ENCODE data around the gene CLCA2.
"Not testable (repeated sequence)": the region's sequence is repeated elsewhere in the genome, so short reads cannot be mapped to it uniquely, and the experiment has no call there.

The CLCA2 gene

DNA sequence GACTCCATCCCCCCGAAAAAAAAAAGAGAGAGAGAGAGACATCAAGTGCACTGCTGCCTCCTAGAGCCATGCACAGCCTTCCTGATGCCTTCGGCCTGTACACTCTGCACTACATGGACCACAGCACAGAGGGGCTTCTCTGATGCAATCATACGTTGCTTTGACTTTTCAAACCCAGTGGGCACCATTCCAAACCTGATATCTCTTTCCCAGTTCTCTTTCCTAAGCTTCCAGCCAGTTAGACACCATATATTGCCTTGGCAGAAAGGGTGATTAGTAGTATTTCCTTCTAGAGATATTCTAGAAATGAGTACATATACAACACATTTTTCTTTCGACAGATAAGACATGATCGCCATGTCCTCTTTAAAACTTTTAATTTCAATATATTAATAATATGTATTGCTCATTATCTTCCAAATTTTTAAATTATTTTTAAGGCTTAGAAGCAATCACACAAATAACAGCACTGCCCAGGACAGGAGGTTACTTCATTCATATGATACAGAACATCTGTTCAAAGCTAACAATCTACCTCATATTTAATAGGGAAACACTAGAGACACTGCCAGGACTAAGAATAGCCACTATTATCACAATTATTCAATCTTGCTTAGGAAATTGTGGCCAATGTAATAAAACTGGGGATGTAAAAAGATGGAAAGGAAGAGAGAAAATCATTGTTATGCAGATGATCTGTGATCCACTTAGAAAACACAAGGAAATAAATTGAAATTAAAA lies 54.6 kb downstream of the CLCA2 start:
- DNase-seq = no peak

- DNase-seq = no peak
Observed at GRCh38 chr1:86481966-86482365, 58.0 kb downstream of the CLCA2 start.

GRCh38 chr1:86487131-86487810 lies 63.3 kb downstream of the CLCA2 start:
- DNase-seq = peak; percentile 43

DNA sequence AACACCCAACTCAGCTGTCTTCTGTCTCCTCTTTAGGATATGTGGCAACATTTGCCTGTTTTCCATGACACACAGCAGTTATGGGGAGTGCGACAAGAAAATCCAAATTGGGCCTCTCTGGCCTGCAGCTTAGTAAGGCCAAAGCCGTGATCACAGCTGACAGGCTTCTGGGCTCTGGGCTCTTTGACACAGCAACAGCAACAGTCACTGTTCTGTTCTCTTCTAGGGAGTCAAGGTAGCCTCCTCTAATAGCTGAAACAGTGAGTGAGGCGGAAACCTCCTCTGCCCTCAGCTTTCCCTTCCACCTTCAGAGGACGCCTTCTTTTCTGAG lies 63.8 kb downstream of the CLCA2 start:
- DNase-seq = no peak

DNA sequence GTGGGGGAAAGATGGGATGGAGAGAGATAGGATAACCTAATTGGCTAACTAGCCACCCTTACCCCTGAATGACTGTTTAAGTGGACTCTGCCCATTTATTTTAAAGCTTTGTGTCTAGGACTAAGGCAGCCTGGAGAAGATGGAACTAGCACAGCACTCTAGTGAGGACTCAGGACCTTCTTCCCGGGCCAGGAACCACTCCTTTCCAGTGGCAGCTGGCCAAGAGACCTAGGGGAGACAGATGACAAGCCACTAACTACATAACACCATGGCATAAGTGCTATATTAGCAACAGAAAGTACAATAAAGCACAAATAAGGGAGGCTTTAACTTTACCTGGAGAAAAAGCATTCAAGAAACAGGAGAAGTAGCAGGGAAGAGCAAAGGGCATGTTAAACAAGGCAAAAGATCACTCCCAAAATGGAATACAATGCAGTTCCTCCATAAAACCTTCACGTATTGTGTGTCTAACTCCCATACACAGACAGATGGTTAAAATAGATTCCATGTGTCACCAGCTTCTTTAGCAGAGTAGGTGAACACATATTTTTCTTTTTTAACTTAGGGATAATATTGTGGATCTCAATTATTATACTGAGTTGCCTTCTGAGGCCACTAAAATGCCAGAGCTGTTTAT lies 65.4 kb downstream of the CLCA2 start:
- DNase-seq = no peak

- DNase-seq = no peak
Observed at GRCh38 chr1:86491171-86491950, 67.4 kb downstream of the CLCA2 start.

DNA sequence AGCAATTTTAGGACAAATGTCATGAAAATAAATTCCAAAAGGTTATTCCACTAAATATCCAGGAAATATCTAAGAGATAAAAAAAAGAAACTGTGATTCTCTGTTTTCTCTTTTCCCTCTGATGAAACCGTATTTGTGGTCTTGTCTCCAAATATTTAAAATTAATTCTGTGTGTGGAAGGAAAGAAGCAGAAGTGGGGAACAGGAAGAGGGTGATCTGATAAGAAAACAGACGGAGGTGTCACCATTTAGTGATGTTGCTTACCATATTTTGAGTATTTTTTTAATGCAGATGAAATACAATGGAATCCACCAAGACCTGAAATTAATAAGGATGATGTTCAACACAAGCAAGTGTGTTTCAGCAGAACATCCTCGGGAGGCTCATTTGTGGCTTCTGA lies 74.3 kb downstream of the CLCA2 start:
- DNase-seq = no peak

DNA sequence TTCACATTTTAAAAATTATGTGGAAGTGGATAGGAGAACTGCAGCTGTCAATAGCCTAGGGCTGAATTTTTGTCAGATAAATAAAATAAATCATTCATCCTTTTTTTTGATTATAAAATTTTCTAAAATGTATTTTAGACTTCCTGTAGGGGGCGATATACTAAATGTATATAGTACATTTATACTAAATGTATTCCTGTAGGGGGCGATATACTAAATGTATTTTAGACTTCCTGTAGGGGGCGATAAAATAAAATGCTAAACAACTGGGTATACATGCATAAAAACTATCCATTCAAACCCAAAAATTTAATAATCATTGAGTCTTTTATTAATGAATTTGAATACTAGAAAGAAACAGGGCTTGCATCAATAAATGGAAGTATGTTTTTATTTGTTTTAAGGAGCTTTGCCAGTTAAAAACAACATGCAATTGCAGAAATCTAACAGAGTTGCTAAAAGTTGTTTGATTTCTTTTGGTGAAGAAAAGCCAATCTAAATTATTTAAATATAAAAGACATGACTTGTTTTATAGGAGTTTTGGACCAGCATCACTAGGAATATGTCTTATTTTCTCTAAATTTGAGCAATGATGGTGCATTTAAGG lies 76.1 kb downstream of the CLCA2 start:
- DNase-seq = peak; percentile 78

- no peak for DNase-seq
Observed at GRCh38 chr1:86500714-86501113, 76.7 kb downstream of the CLCA2 start.

DNA sequence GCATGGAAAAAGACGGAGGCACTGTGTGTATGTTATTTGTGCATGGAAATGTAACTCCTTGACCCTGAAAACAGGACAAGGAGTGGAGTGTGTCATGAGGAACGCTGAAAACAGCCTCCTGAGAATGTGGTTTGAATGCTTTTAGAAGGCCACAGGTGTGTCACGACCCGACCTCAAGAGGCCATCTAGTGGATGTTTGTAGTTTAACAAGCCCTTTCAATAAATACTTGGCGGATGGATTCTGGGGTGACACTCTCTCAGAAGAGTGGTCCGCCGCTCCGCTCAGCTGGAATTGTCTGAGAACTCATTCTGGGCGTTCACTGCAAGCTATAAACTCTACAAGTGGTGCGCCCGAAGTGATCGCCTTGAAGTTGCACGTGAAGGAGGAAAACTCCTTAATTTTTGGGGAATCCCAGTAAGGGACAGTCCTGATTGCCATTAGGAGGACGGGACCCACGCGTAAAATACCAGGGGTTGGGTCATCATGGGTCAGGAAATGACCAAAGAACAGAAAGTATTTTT lies 78.2 kb downstream of the CLCA2 start:
- DNase-seq = not testable (repeated sequence)

DNA sequence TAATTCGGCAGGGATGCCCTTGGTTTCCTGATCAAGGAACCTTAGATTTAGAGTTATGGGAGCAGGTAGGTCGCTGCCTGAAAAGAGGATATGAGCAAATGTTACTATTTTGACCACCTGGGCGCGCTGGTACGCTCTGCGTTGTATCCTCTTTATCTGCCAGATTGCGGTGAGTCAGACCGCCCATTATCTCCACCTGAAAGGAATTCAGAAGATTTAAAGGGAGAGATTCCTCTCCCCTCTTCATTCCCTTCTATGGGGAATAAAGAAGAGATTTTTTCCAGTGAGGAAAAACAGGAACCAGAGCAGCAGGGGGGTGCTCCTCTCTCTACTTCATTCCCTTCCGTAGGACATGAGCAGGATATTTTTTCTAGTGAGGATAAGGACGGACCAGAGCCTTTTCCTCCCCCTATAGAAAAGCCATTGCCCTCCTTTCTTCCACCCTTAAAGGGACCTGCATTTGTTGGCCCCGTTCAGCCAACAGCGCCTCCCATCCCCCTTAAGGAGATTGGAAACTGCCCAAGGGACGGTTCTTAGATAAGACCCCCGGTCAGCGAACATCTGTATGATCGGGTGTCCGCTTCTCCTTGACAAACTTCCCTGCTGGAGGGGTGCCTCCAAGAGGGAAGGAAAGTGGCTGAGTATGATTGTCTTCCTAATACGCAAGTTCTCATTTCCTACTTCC lies 78.9 kb downstream of the CLCA2 start:
- no peak for DNase-seq

GRCh38 chr1:86503406-86504136 lies 79.6 kb downstream of the CLCA2 start:
- peak; percentile 38 for DNase-seq

- no peak for DNase-seq
Observed at GRCh38 chr1:86504137-86504479, 80.1 kb downstream of the CLCA2 start.

DNA sequence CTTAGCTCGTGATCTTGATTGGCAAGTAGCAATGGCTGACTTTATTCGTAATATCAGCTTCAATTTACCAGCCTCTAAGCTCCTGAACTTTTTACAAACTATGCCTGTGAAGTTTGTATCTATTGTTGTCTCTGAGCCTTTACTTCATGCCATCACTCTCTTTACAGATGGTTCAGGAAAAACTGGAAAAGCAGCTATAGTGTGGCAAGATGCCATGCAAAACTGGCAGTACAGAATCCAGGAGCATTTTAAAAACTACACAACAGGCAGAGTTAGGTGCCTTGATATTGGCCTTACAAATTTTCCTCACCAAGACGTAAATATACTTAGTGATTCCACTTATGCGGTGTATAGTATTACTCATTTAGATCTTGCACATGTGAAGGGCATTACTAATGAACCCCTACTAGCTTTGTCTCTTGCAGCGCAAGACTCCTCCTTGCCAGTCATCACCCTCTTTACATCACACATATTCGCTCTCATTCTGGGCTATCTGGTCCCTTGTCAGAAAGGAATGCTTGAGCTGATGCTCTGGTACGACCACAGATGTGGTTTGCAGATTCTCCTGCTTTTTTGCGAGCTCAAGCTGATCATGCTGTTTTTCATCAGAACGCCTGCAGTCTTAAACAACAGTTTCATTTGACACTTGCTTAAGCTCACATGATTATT lies 81.1 kb downstream of the CLCA2 start:
- no peak for DNase-seq

- DNase-seq = no peak
Observed at GRCh38 chr1:86505564-86505902, 81.6 kb downstream of the CLCA2 start.

Measured in HCEC 1CT (cell line).